Kidney epithelial cell (primary cell): ENCODE measurements around the gene CREB5. TPM values are rescaled to one million over a fixed set of nuclear protein-coding genes. Genes with fewer than 3 reads are reported as not detected.

Source experiments
- DNase-seq: peaks from one replicate; pipeline ENCODE4 v3.0.0-alpha.2; 2010; ENCODE audit warnings: low read depth
- H3K27me3 ChIP-seq: 2 replicates; pipeline ENCODE4 v1.6.0; 2011; ENCODE audit warnings: low read length; ENCODE audit not compliant: control insufficient read depth, insufficient read depth
- H3K36me3 ChIP-seq: 2 replicates; pipeline ENCODE4 v1.5.1; 2011; ENCODE audit warnings: low read length; ENCODE audit not compliant: control insufficient read depth, insufficient read depth
- H3K4me3 ChIP-seq: 2 replicates; pipeline ENCODE4 v1.5.1; 2011; ENCODE audit warnings: low read depth, mild to moderate bottlenecking, control low read depth, low read length
- CTCF ChIP-seq: IDR thresholded peaks from 2 replicates; pipeline ENCODE4 v1.5.1; 2011; ENCODE audit warnings: mild to moderate bottlenecking, moderate library complexity, low read length, control low read depth, inconsistent platforms; ENCODE audit not compliant: insufficient read depth, poor library complexity, severe bottlenecking
- total RNA-seq: library from RNA; depleted of rRNA; stranded (reverse); fragments of >200 nt; gene quantifications from 2 replicates; pipeline ENCODE4 v1.2.3, GENCODE V29; 2015

The CREB5 gene
- total RNA-seq, 1 donor from 2014 or later, result 27.9 TPM

DNA sequence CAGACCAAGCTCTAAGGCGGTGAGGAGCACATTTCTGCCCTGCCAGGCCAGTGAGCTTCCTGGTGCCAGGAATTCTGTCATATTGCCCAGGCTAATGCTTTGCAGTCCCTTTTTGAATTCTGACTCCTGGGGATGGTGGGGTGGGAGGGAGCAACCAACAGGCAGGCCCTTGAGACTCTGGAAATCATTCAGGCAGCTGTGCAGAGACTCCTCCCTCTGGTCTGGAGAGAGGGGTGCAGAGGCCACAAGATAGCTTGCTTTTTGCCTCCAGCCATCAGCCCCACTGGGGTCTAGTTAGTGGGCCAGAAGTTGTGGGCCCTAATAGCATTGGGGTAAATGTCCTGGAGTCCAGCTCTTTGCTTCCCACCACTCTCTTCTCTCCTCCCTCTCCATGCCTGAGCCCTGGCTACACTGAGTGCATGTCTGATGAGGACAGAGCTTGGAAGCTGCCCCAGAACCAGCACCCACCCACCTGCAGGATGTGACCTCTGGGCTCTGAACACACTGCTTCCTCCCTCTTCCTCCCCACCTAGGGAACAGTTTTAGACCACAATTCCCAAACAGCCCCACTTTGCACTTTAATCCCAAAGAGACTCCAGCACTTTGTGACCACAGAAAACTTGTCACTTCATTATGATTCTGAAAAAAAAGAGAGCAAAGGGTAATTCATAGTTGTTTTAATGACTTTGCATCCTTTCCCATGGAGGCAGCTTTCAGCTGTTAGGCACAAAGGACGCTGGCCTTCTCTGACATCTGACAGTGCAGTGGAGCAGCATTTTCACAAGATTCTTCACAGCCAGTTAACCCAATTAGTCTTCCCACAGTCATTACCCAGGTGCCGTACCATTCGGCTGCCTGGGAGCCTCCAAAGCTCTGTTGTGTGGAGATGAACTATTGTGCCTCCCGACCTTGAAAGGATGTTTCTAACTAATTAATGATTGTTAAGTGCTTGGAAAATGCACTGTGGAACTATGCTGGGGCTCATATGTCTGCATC lies 283.3 kb downstream of the CREB5 start:
- Histone ChIP-seq H3K4me3 (no peak overlapping the region), H3K27me3 (no peaks in the 10 kb centered on the region), H3K36me3 (no peaks in the 10 kb centered on the region)
- no peak for TF ChIP-seq CTCF
- no peak for DNase-seq

GRCh38 chr7:28697913-28698563 lies 285.7 kb downstream of the CREB5 start:
- DNase-seq, result no peak
- Histone ChIP-seq H3K36me3 (no peaks in the 10 kb centered on the region), H3K27me3 (no peaks in the 10 kb centered on the region), H3K4me3 (no peak overlapping the region)
- no peak for TF ChIP-seq CTCF

DNA sequence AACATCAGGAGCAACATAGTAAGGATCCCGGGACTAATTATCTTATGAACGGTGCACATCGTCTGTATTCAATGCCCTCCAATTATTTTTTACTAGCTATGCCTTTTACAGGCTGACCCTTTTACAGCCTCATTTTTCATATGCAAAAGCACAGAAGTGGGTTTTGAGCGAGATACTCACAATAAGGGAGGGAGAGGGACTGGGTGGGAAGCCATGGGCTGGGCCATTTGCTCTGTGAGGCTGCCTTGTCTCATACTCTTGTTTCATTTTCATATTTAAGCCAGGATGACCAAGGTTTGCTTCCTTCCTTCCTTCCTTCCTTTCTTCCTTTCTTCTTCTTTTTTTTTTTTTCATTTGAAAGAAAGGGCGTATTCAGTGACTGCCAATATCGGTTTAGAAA lies 286.5 kb downstream of the CREB5 start:
- TF ChIP-seq CTCF, result no peak
- no peaks in the 10 kb centered on the region for H3K36me3 ChIP-seq
- no peak overlapping the region for H3K4me3 ChIP-seq
- no peak for DNase-seq
- H3K27me3 ChIP-seq, result no peaks in the 10 kb centered on the region

DNA sequence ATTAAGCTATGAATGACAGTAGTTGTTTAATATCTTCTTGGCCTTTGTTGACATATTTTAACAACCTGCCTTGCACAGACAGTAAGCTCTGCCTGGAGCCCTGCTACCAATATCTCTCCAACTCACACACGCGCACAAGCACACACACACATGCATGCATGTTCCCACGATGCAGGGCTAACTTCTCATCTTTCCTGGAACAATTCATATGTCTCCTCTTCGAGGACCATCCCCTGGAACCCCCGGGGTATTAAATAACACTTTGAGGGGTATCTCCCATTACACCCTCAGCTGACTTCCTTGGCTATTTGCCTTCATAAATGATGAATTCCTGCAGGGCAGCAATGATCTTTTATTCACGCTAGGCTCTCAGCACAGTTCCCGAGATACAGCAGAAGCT lies 287.8 kb downstream of the CREB5 start:
- no peaks in the 10 kb centered on the region for H3K27me3 ChIP-seq
- TF ChIP-seq CTCF, result no peak
- H3K4me3 ChIP-seq, result no peak overlapping the region
- no peak for DNase-seq
- no peaks in the 10 kb centered on the region for H3K36me3 ChIP-seq

GRCh38 chr7:28700790-28701203 lies 288.5 kb downstream of the CREB5 start:
- TF ChIP-seq CTCF, result no peak
- Histone ChIP-seq H3K27me3 (no peaks in the 10 kb centered on the region), H3K36me3 (no peaks in the 10 kb centered on the region), H3K4me3 (no peak overlapping the region)
- DNase-seq, result no peak
